WTC11 (cell line): Measurements from ENCODE around the gene ATP6AP1. TPM values are rescaled to one million over a fixed set of nuclear protein-coding genes. Genes with fewer than 3 reads are reported as not detected.

Source experiments
- ATAC-seq: fragments of 200-7000 bp; cut with Tn5 transposase; 2 replicates; pipeline ENCODE4 v1.10.0; 2021; ENCODE audit warnings: mild to moderate bottlenecking, moderate library complexity
- CTCF ChIA-PET: fragments of 300-600 bp; sonication (Branson Sonifier 250); formaldehyde crosslinking; loops from one replicate; lab custom pipeline; 2021; ENCODE audit warnings: antibody characterized with exemption; lab: Charles Lee
- POLR2A ChIA-PET: fragments of 350-600 bp; sonication (Branson Sonifier 250); formaldehyde crosslinking; loops from one replicate; lab custom pipeline; 2021; ENCODE audit warnings: antibody characterized with exemption; lab: Charles Lee
- DNase-seq: peaks from one replicate; pipeline ENCODE4 v3.0.0; 2021; ENCODE audit warnings: low spot score
- H3K27ac Mint-ChIP-seq: 2 replicates; pipeline ENCODE4 v1.8.0; 2021; ENCODE audit warnings: mixed read lengths
- H3K27me3 Mint-ChIP-seq: 2 replicates; pipeline ENCODE4 v1.8.0; 2021; ENCODE audit warnings: low read depth, mild to moderate bottlenecking, moderate library complexity, mixed read lengths
- H3K36me3 Mint-ChIP-seq: 2 replicates; pipeline ENCODE4 v1.8.0; 2021; ENCODE audit warnings: mixed read lengths
- H3K4me1 Mint-ChIP-seq: 2 replicates; pipeline ENCODE4 v1.8.0; 2022; ENCODE audit warnings: mixed read lengths
- H3K4me3 Mint-ChIP-seq: 2 replicates; pipeline ENCODE4 v1.8.0; 2021; ENCODE audit warnings: mild to moderate bottlenecking, moderate library complexity, mixed read lengths
- H3K9me3 Mint-ChIP-seq: 2 replicates; pipeline ENCODE4 v1.8.0; 2021; ENCODE audit warnings: mixed read lengths
- ATF1 ChIP-seq: sonication (generic); formaldehyde crosslinking; IDR thresholded peaks from 2 replicates; pipeline ENCODE4 v1.8.1; 2023; ENCODE audit warnings: mild to moderate bottlenecking, moderate library complexity, missing genetic modification reagents
- CBFB ChIP-seq: sonication (generic); formaldehyde crosslinking; IDR thresholded peaks from 2 replicates; pipeline ENCODE4 v1.8.1; 2022; ENCODE audit warnings: mild to moderate bottlenecking, low read depth, missing genetic modification reagents
- CREM ChIP-seq: sonication (generic); formaldehyde crosslinking; IDR thresholded peaks from 2 replicates; pipeline ENCODE4 v1.8.1; 2022; ENCODE audit warnings: mild to moderate bottlenecking, missing genetic modification reagents, moderate library complexity
- ELF4 ChIP-seq: sonication (generic); formaldehyde crosslinking; IDR thresholded peaks from 2 replicates; pipeline ENCODE4 v1.8.1; 2022; ENCODE audit warnings: low read depth, mild to moderate bottlenecking, moderate library complexity, missing genetic modification reagents
- GTF2I ChIP-seq: fragments of 250-450 bp; sonication (Bioruptor Pico); conservative IDR thresholded peaks from 2 replicates; pipeline ENCODE4 v1.4.0; 2021; ENCODE audit warnings: mild to moderate bottlenecking
- IRF2 ChIP-seq: sonication (generic); formaldehyde crosslinking; IDR thresholded peaks from 2 replicates; pipeline ENCODE4 v1.8.0; 2022; ENCODE audit warnings: low read depth, missing genetic modification reagents, borderline replicate concordance
- NR1H2 ChIP-seq: sonication (generic); formaldehyde crosslinking; IDR thresholded peaks from 2 replicates; pipeline ENCODE4 v1.9.0; 2021; ENCODE audit warnings: mild to moderate bottlenecking, moderate library complexity, missing genetic modification reagents
- PRRX2 ChIP-seq: fragments of 250-450 bp; sonication (Bioruptor Pico); IDR thresholded peaks from 2 replicates; pipeline ENCODE4 v1.8.0; 2021; ENCODE audit warnings: mild to moderate bottlenecking
- SMAD3 ChIP-seq: sonication (generic); formaldehyde crosslinking; IDR thresholded peaks from 2 replicates; pipeline ENCODE4 v1.8.0; 2022; ENCODE audit warnings: missing genetic modification reagents, mild to moderate bottlenecking, borderline replicate concordance
- SMAD4 ChIP-seq: sonication (generic); formaldehyde crosslinking; IDR thresholded peaks from 2 replicates; pipeline ENCODE4 v1.8.0; 2022; ENCODE audit warnings: mild to moderate bottlenecking, missing genetic modification reagents
- SP1 ChIP-seq: sonication (generic); formaldehyde crosslinking; conservative IDR thresholded peaks from 2 replicates; pipeline ENCODE4 v1.8.1; 2022; ENCODE audit warnings: missing genetic modification reagents
- ZNF121 ChIP-seq: sonication (generic); formaldehyde crosslinking; IDR thresholded peaks from 2 replicates; pipeline ENCODE4 v1.8.0; 2023; ENCODE audit warnings: missing genetic modification reagents
- total RNA-seq: library from RNA; stranded (reverse); gene quantifications from 3 replicates; pipeline ENCODE4 v1.2.3, GENCODE V29; 2021
- TF ChIP-seq, protein P1 (sequence below): sonication (generic); formaldehyde crosslinking; IDR thresholded peaks from 2 replicates; pipeline ENCODE4 v1.8.1; 2022; ENCODE audit warnings: low read depth, mild to moderate bottlenecking, moderate library complexity, missing genetic modification reagents, borderline replicate concordance
- TF ChIP-seq, protein P2 (sequence below): fragments of 200-600 bp; IDR thresholded peaks from 2 replicates; pipeline ENCODE4 v1.8.0; 2022; ENCODE audit warnings: antibody characterized with exemption
- TF ChIP-seq, protein P3 (sequence below): sonication (generic); formaldehyde crosslinking; IDR thresholded peaks from 2 replicates; pipeline ENCODE4 v1.8.1; 2023; ENCODE audit warnings: mild to moderate bottlenecking, missing genetic modification reagents, moderate library complexity
- TF ChIP-seq, protein P4 (sequence below): sonication (generic); formaldehyde crosslinking; conservative IDR thresholded peaks from 2 replicates; pipeline ENCODE4 v1.8.1; 2022; ENCODE audit warnings: mild to moderate bottlenecking, missing genetic modification reagents
- TF ChIP-seq, protein P5 (sequence below): sonication (generic); formaldehyde crosslinking; IDR thresholded peaks from 2 replicates; pipeline ENCODE4 v1.8.1; 2022; ENCODE audit warnings: mild to moderate bottlenecking, moderate library complexity, missing genetic modification reagents
- TF ChIP-seq, protein P6 (sequence below): sonication (generic); formaldehyde crosslinking; IDR thresholded peaks from 2 replicates; pipeline ENCODE4 v1.8.1; 2022; ENCODE audit warnings: mild to moderate bottlenecking, missing genetic modification reagents, moderate library complexity, borderline replicate concordance
- TF ChIP-seq, protein P7 (sequence below): sonication (generic); formaldehyde crosslinking; IDR thresholded peaks from 2 replicates; pipeline ENCODE4 v1.8.0; 2022; ENCODE audit warnings: mild to moderate bottlenecking, missing genetic modification reagents
- TF ChIP-seq, protein P8 (sequence below): fragments of 250-450 bp; sonication (Bioruptor Pico); IDR thresholded peaks from 2 replicates; pipeline ENCODE4 v2.1.2; 2022; ENCODE audit warnings: mild to moderate bottlenecking, moderate library complexity
- TF ChIP-seq, protein P9 (sequence below): sonication (generic); formaldehyde crosslinking; IDR thresholded peaks from 2 replicates; pipeline ENCODE4 v1.8.0; 2023; ENCODE audit warnings: missing genetic modification reagents

Gene ATP6AP1
- total RNA-seq, 1 experiment from 2014 or later = 43.9 TPM

DNA sequence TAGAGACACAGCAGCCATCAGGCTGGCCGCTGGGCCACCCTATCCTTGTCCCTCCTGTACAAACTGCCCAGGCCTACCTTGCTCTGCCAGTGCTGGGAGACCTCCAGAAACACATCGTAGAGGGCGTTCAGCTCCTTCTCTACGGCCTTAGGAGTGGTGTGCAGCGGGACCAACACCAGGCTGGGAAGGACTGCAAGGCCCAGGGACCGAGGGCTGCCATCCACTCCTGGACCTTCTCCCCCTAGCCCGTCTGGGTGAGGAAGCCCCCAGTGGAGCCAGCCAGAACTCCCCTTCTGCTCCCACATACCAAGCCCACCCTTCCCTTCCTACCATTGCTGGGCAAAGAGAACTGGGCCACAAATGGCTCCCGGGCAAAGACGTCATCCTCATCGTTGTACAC is 25.3 kb upstream of the ATP6AP1 start (continued):
- TF ChIP-seq, protein P1, sequence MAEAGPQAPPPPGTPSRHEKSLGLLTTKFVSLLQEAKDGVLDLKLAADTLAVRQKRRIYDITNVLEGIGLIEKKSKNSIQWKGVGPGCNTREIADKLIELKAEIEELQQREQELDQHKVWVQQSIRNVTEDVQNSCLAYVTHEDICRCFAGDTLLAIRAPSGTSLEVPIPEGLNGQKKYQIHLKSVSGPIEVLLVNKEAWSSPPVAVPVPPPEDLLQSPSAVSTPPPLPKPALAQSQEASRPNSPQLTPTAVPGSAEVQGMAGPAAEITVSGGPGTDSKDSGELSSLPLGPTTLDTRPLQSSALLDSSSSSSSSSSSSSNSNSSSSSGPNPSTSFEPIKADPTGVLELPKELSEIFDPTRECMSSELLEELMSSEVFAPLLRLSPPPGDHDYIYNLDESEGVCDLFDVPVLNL (CRISPR knock-in tag) = no peak
- TF ChIP-seq, protein P2, sequence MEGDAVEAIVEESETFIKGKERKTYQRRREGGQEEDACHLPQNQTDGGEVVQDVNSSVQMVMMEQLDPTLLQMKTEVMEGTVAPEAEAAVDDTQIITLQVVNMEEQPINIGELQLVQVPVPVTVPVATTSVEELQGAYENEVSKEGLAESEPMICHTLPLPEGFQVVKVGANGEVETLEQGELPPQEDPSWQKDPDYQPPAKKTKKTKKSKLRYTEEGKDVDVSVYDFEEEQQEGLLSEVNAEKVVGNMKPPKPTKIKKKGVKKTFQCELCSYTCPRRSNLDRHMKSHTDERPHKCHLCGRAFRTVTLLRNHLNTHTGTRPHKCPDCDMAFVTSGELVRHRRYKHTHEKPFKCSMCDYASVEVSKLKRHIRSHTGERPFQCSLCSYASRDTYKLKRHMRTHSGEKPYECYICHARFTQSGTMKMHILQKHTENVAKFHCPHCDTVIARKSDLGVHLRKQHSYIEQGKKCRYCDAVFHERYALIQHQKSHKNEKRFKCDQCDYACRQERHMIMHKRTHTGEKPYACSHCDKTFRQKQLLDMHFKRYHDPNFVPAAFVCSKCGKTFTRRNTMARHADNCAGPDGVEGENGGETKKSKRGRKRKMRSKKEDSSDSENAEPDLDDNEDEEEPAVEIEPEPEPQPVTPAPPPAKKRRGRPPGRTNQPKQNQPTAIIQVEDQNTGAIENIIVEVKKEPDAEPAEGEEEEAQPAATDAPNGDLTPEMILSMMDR = no peak
- no peak for TF ChIP-seq CREM (CRISPR knock-in tag)
- no peak for TF ChIP-seq PRRX2 (CRISPR knock-in tag)
- TF ChIP-seq, protein P3, sequence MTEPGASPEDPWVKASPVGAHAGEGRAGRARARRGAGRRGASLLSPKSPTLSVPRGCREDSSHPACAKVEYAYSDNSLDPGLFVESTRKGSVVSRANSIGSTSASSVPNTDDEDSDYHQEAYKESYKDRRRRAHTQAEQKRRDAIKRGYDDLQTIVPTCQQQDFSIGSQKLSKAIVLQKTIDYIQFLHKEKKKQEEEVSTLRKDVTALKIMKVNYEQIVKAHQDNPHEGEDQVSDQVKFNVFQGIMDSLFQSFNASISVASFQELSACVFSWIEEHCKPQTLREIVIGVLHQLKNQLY (CRISPR knock-in tag) = no peak
- TF ChIP-seq, protein P4, sequence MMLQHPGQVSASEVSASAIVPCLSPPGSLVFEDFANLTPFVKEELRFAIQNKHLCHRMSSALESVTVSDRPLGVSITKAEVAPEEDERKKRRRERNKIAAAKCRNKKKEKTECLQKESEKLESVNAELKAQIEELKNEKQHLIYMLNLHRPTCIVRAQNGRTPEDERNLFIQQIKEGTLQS (CRISPR knock-in tag) = no peak
- TF ChIP-seq CBFB = no peak
- no peak for TF ChIP-seq SP1 (CRISPR knock-in tag)
- TF ChIP-seq, protein P5, sequence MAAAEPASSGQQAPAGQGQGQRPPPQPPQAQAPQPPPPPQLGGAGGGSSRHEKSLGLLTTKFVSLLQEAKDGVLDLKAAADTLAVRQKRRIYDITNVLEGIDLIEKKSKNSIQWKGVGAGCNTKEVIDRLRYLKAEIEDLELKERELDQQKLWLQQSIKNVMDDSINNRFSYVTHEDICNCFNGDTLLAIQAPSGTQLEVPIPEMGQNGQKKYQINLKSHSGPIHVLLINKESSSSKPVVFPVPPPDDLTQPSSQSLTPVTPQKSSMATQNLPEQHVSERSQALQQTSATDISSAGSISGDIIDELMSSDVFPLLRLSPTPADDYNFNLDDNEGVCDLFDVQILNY = no peak
- TF ChIP-seq, protein P6, sequence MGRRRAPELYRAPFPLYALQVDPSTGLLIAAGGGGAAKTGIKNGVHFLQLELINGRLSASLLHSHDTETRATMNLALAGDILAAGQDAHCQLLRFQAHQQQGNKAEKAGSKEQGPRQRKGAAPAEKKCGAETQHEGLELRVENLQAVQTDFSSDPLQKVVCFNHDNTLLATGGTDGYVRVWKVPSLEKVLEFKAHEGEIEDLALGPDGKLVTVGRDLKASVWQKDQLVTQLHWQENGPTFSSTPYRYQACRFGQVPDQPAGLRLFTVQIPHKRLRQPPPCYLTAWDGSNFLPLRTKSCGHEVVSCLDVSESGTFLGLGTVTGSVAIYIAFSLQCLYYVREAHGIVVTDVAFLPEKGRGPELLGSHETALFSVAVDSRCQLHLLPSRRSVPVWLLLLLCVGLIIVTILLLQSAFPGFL (CRISPR knock-in tag) = no peak
- TF ChIP-seq ATF1 (CRISPR knock-in tag) = no peak
- TF ChIP-seq SMAD3 (CRISPR knock-in tag) = no peak

DNA sequence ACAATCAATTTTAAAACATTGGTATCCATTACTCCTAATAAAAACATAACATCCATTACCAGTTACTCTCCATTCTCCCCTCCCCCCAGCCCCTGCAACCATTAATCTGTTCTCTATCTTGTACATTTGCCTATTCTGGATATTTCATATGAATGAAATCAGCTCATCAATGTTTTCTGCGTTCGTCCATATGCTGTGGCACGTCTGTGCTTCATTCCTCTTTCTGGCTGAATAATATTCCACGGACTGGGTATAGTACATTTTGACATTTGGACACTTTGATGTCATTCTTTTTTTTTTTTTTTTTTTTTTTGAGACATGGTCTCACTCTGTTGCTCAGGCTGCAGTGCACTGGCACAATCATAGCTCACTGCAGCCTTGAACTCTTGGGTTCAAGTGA is 24.6 kb upstream of the ATP6AP1 start:
- POLR2A ChIA-PET = no interaction called here
- peaks cover 19% of the 10 kb centered on the region for H3K4me1 Mint-ChIP-seq
- CTCF ChIA-PET = no interaction called here
- H3K27ac Mint-ChIP-seq = no peak overlapping the region
- H3K27me3 Mint-ChIP-seq = no peaks in the 10 kb centered on the region
- peaks cover 21% of the 10 kb centered on the region for H3K36me3 Mint-ChIP-seq
- ATAC-seq (no peak), DNase-seq (no peak)
- no peaks in the 10 kb centered on the region for H3K9me3 Mint-ChIP-seq
- no peak overlapping the region for H3K4me3 Mint-ChIP-seq
- TF ChIP-seq IRF2 (CRISPR knock-in tag) (no peak), GTF2I (no peak), ZNF121 (CRISPR knock-in tag) (no peak), NR1H2 (CRISPR knock-in tag) (no peak), ELF4 (CRISPR knock-in tag) (no peak), SMAD4 (CRISPR knock-in tag) (no peak)
- TF ChIP-seq, protein P7, sequence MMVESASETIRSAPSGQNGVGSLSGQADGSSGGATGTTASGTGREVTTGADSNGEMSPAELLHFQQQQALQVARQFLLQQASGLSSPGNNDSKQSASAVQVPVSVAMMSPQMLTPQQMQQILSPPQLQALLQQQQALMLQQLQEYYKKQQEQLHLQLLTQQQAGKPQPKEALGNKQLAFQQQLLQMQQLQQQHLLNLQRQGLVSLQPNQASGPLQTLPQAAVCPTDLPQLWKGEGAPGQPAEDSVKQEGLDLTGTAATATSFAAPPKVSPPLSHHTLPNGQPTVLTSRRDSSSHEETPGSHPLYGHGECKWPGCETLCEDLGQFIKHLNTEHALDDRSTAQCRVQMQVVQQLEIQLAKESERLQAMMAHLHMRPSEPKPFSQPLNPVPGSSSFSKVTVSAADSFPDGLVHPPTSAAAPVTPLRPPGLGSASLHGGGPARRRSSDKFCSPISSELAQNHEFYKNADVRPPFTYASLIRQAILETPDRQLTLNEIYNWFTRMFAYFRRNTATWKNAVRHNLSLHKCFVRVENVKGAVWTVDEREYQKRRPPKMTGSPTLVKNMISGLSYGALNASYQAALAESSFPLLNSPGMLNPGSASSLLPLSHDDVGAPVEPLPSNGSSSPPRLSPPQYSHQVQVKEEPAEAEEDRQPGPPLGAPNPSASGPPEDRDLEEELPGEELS (CRISPR knock-in tag) = no peak
- TF ChIP-seq, protein P8, sequence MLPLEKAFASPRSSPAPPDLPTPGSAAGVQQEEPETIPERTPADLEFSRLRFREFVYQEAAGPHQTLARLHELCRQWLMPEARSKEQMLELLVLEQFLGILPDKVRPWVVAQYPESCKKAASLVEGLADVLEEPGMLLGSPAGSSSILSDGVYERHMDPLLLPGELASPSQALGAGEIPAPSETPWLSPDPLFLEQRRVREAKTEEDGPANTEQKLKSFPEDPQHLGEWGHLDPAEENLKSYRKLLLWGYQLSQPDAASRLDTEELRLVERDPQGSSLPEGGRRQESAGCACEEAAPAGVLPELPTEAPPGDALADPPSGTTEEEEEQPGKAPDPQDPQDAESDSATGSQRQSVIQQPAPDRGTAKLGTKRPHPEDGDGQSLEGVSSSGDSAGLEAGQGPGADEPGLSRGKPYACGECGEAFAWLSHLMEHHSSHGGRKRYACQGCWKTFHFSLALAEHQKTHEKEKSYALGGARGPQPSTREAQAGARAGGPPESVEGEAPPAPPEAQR (CRISPR knock-in tag) = no peak
- TF ChIP-seq, protein P9, sequence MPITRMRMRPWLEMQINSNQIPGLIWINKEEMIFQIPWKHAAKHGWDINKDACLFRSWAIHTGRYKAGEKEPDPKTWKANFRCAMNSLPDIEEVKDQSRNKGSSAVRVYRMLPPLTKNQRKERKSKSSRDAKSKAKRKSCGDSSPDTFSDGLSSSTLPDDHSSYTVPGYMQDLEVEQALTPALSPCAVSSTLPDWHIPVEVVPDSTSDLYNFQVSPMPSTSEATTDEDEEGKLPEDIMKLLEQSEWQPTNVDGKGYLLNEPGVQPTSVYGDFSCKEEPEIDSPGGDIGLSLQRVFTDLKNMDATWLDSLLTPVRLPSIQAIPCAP = no peak
- TF ChIP-seq, protein P4 (CRISPR knock-in tag) = no peak
- TF ChIP-seq, protein P5 = no peak
